ENCODE data around the gene PAAF1. TPM values are rescaled to one million over a fixed set of nuclear protein-coding genes. Genes with fewer than 3 reads are reported as not detected.

Gene PAAF1
- total RNA-seq, 1 donor from 2014 or later = 13.5 TPM

GRCh38 chr11:73914284-73914683 lies 37.5 kb downstream of the PAAF1 start:
- Histone ChIP-seq H3K27me3 (ENCODE audit: low read depth) (no peaks in the 10 kb centered on the region), H3K9me3 (replicated peaks) (no peaks in the 10 kb centered on the region), H3K4me1 (no peaks in the 10 kb centered on the region), H3K36me3 (peaks cover 97% of the 10 kb centered on the region), H3K4me3 (no peak overlapping the region), H3K27ac (replicated peaks) (no peak overlapping the region)
- intact Hi-C loops (cut with micrococcal nuclease) = no loop called here
- no peak for TF ChIP-seq CTCF (IDR thresholded peaks at IDR 0.05; ENCODE audit: borderline replicate concordance)
- DNase-seq = no peak

- Histone ChIP-seq H3K27me3 (ENCODE audit: low read depth) (no peaks in the 10 kb centered on the region), H3K36me3 (peaks cover 98% of the 10 kb centered on the region), H3K4me1 (no peaks in the 10 kb centered on the region), H3K9me3 (replicated peaks) (no peaks in the 10 kb centered on the region), H3K4me3 (no peak overlapping the region), H3K27ac (replicated peaks) (no peak overlapping the region)
- DNase-seq = no peak
- intact Hi-C loops (cut with micrococcal nuclease) = no loop called here
- TF ChIP-seq CTCF (IDR thresholded peaks at IDR 0.05; ENCODE audit: borderline replicate concordance) = no peak
Measured at GRCh38 chr11:73916435-73916834, 39.6 kb downstream of the PAAF1 start.

- DNase-seq = no peak
- no peak overlapping the region for H3K4me3 ChIP-seq
- H3K4me1 ChIP-seq = no peaks in the 10 kb centered on the region
- H3K9me3 ChIP-seq (replicated peaks) = no peaks in the 10 kb centered on the region
- no peak for TF ChIP-seq CTCF (IDR thresholded peaks at IDR 0.05; ENCODE audit: borderline replicate concordance)
- H3K27ac ChIP-seq (replicated peaks) = no peak overlapping the region
- no peaks in the 10 kb centered on the region for H3K27me3 ChIP-seq (ENCODE audit: low read depth)
- intact Hi-C loops (cut with micrococcal nuclease) = no loop called here
- peaks cover 92% of the 10 kb centered on the region for H3K36me3 ChIP-seq
Measured at GRCh38 chr11:73921180-73921579, 44.4 kb downstream of the PAAF1 start.

- peaks cover 82% of the 10 kb centered on the region for H3K36me3 ChIP-seq
- no peaks in the 10 kb centered on the region for H3K9me3 ChIP-seq (replicated peaks)
- peaks cover 7% of the 10 kb centered on the region for H3K4me1 ChIP-seq
- H3K27ac ChIP-seq (replicated peaks) = no peak overlapping the region
- H3K27me3 ChIP-seq (ENCODE audit: low read depth) = no peaks in the 10 kb centered on the region
- intact Hi-C loops (cut with micrococcal nuclease) = no loop called here
- DNase-seq = no peak
- H3K4me3 ChIP-seq = no peak overlapping the region
- no peak for TF ChIP-seq CTCF (IDR thresholded peaks at IDR 0.05; ENCODE audit: borderline replicate concordance)
Measured at GRCh38 chr11:73929388-73929787, 52.6 kb downstream of the PAAF1 start.

- Histone ChIP-seq H3K27me3 (ENCODE audit: low read depth) (no peaks in the 10 kb centered on the region), H3K36me3 (peaks cover 70% of the 10 kb centered on the region), H3K4me1 (peaks cover 7% of the 10 kb centered on the region), H3K27ac (replicated peaks) (no peak overlapping the region), H3K9me3 (replicated peaks) (no peaks in the 10 kb centered on the region), H3K4me3 (no peak overlapping the region)
- intact Hi-C loops (cut with micrococcal nuclease) = no loop called here
- TF ChIP-seq CTCF (IDR thresholded peaks at IDR 0.05; ENCODE audit: borderline replicate concordance) = peak; percentile 39
- no peak for DNase-seq
Measured at GRCh38 chr11:73931039-73931645, 54.3 kb downstream of the PAAF1 start.
